GM21723 (cell line): ENCODE measurements around the gene OASL.
A peak's percentile ranks its signal among the peaks of the same experiment; 100 is the strongest.
"Not testable (repeated sequence)": the region's sequence is repeated elsewhere in the genome, so short reads cannot be mapped to it uniquely, and the experiment has no call there.

Experiments used
- ATAC-seq: cut with Tn5 transposase; IDR thresholded peaks from one replicate; pipeline ENCODE4 v1.9.1; 2021; ENCODE audit warnings: mild to moderate bottlenecking, moderate library complexity; ENCODE audit not compliant: unreplicated experiment

Gene OASL

DNA sequence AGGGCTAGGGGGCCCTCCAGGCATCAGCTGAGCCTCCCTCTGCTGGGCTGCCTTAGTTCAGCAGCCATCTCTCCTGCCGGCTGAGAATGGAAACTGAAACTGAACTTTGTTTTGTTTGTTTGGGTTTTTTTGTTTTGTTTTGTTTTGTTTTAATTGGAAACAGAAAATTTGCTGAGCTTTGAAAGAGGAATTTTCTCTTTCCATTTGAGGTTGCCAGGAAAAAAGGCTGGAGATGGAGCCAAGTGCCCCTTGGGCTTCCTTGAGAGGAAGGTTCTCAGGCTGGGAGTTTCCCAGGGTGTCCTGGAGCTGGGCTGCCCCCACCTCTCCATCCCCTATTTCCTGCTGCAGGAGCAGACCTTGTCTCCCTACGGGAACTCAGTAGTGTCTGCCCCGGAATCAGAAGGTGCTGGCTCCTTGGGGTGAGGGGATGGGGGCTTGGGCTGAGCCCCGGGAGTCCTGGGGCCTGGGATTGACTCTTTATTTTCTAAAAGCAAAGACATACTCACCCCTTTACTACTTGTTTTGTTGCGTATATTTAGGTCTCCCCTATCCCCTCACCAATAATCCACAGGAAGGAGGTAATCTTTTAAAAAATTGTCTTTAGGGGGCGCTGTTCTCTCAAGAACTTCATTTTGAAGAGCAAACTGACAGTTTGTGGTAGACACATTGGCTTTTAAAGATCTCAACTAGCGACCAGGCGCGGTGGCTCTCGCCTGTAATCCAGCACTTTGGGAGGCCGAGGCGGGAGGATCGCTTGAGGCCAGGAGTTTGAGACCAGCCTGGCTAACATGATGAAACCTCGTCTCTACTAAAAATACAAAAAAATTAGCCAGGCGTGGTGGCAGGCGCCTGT is 21.3 kb upstream of the OASL start:
- peak; percentile 84 for ATAC-seq

DNA sequence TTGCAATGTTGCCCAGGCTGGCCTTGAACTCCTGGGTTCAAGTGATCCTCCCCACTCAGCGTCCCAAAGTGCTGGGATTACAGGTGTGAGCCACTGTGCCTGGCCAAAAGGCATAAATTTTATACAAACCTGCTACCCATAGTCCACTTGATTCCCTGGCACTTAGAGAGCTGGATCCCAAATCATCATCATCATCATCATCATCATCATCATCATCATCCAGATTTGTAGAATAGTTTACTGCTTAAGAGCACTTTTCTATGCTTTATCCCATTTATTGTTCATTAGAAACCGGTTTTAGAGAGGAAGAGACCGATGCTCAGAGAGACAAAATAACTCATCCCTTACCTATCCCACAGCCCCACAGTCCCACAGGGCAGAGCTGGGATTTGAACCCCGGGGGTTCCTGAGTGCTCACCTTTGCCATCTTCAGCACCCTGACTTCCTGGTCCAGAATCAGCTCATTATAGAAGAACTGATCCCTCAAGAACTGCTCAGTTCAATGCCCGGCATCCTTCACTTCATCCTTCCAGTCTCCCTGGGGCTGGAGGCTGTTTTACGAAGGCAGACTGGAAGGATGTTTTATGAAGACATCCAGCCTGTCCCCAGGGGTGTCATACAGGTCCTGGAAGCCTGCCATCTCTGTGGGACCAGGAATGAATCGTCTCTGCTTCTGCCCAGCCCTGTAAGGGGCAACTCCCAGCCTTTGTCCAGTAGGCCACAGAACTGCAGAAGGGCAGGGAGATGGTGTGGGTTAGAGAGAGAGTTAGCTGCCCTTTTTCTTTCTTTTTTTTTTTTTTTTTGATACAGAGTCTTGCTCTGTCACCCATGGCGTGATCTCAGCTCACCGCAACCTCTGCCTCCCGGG is 20.2 kb upstream of the OASL start:
- ATAC-seq: peak; percentile 22

DNA sequence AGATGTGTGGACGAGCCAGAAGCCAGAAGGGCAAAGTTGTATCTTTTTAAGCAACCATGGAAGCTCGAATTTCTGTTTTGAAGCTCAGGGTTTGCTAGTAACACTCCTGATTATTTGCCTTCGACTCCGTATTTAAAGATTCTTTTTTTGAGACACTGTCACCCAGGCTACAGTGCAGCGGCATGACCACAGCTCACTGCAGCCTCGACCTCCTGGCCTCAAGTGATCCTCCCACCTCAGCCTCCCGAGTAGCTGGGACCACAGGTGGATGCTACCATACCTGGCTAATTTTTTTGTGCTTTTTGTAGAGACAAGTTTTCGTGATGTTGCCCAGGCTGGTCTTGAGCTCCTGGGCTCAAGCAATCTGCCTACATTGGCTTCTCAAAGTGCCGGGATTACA is 18.7 kb upstream of the OASL start:
- no peak for ATAC-seq

DNA sequence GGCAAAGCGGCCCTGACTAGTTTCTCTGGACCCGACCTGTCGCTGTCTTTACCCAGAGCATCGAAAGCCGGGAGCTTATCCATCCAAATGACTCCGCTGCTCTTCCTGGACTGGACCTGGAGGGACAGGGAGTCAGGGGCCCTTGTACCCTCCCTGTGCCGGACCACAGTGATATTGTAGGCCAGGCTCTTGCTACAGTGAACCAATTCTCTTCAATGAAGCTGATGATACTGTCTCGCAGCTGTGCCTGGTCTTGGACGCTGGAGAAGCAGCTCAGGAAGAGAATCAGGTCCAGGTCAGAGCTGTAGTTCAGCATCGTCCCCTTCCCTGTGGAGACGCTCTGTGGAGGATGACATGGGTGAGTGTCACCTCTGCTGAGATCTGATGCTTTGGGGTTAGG is 14.7 kb upstream of the OASL start:
- no peak for ATAC-seq

DNA sequence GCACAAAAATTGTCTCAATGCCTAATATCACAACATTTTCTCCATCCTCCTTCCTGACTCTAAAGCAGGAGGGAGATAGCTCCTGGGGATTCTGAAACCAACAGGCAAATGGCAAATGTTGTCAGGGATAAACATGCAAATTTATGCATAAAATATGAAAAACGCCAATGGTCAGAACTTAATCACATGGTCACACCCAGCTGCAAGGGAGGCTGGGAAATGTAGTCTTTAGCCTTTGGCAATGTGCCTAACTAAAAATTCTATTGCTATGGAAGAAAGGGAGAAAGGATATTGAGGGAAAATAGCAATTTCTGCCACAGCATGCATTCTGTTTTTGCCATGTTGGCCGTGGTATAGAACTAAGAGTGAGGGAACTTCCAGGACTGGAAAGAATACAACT is 11.7 kb upstream of the OASL start:
- no peak for ATAC-seq

DNA sequence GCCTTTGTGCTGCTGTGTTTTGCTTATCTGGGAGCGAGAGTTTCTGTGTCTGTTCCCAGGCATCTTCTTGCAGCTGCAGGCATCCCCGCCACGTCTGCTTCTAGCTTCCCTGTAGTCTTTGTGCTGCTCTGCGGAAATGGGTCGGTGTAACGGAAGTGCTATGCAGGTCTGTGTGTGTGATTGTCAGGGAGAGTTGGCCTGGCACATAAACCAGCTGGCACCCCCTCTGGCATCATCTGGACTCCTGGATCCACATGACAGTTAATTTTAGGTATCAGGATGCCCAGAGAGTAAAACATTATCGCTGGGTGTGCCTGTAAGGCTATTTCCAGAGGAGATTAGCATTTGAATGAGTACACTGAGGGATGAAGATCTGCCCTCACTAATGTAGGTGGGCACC is 9.4 kb upstream of the OASL start:
- no peak for ATAC-seq

DNA sequence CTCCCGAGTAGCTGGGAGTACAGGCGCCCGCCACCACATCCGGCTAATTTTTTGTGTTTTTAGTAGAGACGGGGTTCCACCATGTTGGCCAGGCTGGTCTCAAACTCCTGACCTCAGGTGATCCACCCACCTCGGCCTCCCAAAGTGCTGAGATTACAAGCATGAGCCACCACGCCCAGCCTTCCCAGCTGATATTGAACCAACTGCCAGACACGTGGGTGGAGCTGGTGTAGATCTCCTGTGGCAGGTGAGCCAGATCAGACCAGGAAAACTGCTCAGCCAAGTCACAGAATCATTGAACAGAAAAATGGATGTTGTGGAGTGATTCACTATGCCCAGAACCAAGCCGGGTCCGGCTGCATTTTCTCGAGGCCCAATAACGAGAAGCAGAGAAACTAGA is 8.4 kb upstream of the OASL start:
- ATAC-seq: not testable (repeated sequence)

DNA sequence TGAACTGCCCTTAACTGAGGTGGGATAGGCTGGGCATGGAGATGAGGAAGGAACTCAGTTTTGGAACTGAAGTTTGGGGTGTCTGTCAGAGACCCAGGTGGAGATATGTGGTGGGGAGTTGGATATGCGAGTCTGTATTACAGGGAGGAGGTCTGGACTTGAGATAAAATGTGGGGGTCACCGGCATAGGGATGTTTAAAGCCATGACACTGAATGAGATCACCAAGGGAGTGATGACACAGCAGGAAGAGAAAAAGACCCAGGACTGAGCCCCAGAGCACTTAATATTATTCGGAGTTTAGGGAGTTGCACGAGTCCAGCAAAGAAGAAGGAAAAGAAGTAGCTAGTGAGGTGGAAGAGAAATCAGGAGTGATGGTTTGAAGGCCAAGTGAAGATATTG is 4.0 kb upstream of the OASL start:
- ATAC-seq: no peak

DNA sequence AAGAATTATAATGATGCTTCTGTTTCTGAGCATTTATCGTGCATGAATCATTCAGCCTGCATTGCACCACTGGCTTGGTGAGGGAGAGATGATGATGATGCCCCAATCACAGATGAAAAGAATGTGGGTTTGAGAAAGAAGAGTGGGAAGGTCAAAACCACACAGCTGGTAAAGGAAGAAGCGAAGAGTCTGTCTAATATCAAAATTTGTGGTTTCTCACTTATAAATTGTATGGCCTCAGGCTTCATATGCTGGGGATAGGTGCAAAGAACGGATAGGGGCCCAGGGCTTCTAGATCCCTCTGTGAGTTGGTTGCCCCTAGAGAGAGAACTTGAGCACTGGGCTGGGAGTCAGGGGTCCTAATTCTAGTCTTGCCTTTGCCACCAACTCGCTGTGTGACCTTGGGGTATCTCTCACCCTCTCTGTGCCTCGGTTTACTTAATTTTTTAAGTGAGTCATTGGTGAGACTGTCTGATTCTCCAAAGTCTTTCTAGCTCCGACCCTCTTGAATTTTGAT is 2.2 kb downstream of the OASL start:
- no peak for ATAC-seq

DNA sequence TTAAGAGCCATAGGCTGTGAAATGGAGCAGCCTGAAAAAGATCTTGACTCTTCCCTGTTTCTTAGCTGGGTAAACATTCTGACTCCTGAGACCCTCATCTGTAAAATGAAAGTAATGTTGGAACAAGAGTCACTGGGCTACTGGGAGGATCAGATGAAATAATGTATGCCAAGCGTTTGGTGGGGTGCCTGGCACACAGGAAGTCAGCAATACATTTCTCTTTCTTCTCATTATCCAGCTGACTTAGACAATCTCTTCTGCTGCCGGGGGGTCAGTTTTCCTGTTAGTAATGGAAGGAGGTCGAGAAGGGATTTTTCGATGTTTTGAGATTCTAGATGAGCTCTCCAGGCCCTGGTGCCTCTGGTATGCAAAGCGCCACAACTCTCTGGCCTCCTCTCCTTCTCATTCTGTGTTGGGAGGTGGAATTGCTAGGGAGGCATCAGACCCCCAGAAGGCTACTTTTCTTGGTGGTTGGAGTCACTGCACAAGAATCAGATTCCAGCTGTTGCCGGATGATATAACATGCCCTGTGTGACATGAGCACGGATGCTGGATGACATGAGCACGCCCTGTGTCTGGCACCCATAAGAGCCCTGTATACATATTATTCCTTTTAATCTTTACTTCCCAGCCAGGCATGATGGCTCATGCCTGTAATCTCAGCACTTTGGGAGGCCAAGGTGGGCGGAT is 4.3 kb downstream of the OASL start:
- no peak for ATAC-seq

DNA sequence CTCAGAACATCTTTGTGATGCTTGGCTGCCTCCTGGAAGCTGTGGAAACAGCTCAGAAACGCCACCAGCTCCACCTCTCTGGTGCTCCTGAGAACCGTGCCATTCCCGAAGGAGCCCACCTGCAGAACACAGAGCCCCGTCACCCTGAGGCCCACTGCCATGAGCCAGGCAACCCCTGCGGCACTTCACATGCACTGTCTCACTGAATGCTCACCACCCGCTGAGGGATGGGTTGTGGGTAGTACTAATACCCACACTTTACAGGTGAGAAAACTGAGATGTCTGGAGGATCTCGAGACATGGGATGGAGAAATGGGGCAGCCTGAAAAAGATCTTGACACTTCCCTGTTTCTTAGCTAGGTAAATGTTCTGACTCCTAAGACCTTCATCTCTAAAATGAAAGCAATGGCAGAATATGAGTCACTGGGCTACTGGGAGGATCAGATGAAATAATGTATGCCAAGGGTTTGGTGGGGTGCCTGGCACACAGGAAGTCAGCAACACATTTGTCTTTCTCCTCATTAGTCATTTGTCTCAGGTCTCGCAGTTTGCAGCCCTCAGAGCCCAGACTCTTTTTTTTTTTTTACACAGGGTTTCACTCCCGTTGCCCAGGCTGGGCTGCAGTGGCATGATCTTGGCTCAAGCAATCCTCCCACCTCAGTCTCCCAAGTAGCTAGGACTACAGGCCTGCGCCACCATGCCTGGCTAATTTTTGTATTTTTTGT is 5.3 kb downstream of the OASL start:
- no peak for ATAC-seq

DNA sequence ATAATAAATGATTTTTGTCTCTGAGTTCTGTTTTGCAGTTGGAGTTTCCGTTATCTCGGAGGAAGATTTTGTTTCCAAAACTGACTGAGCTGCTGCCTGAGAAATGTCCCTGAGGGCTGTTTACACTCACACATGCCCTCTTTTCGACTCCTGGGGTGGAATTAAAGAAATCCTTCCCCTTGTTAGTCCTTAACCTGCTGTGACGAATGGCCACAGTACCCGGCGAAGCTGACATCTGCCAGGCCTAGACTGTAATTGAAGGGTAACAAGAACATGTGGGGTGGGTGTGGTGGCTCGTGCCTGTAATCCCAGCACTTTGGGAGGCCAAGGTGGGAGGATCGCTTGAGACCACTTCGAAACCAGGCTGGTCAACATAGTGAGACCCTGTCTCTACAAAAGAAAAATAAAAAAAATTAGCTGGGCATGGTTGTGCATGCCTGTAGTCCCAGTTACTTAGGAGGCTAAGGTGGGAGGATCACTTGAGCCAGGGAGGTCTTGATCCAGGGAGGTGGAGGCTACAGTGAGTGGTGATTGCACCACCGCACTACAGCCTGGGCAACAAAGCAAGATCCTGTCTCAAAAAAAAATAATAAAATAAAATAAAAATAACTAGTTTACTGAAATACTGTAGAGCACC is 8.4 kb downstream of the OASL start:
- ATAC-seq: no peak

DNA sequence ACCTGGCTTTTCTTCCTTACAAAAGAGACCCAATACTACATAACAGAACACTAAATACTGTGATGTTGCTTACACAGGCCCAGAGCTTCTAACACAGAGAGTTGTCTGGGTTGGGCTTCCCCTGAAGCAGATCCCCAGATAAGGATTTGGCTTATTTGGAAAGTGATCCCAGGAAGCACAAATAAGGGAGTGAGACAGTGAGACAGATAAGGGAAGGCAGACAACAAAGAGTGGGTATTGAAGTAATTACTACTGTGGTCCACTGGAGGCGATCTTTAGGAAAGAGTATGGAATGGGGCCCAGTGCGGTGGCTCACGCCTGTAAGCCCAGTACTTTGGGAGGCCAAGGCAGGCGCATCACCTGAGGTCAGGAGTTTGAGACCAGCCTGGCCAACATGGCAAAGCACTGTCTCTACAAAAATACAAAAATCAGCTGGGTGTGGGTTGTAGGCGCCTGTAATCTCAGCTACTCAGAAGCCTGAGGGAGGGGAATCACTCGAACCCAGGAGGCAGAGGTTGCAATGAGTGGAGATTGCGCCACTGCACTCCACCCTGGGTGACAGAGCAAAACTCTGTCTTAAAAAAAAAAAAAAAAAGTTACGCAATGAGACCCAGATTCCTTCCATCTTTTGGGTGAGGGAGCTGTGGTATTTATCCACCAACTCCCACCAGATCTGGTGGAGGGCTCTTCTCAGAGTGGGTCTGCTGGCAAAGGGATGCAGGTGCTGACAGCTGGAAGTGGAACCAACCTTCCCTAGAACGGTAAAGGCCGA is 12.6 kb downstream of the OASL start:
- ATAC-seq: no peak

DNA sequence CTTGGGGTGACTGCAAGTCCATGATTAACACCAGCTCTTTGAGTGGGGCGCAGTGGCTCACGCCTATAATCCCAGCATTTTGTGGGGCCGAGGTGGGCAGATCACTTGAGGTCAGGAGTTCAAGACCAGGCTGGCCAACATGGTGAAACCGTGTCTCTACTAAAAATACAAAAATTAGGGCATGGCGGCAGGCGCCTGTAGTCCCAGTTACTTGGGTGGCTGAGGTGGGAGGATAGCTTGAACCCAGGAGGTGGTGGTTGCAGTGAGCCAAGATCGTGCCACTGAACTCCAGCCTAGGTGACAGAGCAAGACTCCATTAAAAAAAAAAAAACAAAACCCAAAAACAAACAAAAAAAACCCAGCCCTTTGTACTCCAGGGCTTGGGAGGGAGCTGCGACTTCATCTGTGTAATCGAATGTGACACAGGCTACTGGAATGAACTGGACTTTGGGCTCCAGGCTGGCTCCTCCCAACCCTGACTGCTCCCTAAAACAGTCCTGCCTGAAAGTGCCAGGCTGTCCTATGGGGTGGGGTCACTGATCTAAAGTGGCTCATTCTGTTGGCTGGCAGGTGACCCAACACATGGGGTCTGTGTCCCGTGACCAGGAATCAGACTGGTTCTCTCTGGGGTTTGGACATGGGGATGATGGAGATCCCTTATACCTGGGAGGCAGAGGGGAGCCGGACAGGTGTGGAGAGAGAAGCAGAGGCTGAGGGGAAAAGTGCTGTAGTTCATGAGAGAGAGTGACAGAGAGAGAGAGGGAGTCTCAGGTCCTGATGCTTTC is 13.4 kb downstream of the OASL start:
- no peak for ATAC-seq

DNA sequence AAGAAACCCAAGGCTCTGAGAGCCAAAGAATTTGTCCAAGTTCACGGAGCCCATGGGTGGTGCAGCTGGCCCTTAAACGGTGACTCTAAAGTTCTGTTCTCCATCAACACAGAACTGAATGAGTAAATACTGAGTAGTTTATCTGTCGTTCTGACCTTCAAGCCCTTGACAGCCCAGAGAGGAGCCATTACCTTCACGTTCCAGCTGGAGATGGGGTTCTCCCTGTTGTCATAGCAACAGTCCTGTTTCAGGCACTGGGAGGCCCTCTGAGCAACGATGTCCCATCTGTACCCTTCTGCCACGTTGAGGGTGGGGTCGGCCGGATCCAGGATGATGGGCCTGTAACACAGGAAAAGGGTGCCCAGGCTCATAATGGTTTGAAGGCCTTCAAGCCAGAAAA is 15.2 kb downstream of the OASL start:
- ATAC-seq: no peak

DNA sequence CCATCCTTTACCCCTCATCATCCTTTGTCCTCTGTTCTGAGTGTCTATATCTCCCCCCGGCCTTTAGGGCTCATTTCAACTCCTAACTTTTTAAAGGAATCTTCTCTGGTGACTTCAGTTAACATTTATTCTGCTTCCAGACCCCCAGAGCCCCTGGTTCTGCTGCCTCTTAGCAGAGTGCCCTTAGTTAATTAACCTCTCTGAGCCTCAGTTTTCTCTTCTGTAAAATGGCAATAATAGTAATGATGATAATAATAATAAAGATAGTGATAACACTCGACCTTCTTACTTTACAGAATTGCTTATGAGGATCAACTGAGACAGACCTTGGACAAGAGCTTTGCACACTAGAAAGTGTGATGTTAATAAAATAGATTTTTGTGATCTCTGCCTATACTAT is 16.3 kb downstream of the OASL start:
- ATAC-seq: no peak

DNA sequence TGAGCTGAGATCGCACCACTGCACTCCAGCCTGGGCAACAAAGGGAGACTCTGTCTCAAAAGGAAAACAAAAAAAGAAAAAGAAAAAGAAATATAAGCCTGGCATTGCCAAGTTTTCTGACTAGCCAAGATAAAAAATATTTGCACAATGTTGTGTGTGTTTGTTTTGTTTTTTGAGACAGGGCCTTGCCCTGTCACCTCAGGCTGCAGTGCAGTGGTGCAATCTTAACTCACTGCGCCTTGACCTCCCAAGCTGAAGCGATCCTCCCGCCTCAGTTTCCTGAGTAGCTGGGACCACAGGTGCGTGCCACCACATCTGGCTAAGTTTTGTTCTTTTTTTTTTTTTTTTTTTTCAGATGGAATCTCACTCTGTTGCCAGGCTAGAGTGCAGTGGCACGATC is 17.3 kb downstream of the OASL start:
- ATAC-seq: no peak

DNA sequence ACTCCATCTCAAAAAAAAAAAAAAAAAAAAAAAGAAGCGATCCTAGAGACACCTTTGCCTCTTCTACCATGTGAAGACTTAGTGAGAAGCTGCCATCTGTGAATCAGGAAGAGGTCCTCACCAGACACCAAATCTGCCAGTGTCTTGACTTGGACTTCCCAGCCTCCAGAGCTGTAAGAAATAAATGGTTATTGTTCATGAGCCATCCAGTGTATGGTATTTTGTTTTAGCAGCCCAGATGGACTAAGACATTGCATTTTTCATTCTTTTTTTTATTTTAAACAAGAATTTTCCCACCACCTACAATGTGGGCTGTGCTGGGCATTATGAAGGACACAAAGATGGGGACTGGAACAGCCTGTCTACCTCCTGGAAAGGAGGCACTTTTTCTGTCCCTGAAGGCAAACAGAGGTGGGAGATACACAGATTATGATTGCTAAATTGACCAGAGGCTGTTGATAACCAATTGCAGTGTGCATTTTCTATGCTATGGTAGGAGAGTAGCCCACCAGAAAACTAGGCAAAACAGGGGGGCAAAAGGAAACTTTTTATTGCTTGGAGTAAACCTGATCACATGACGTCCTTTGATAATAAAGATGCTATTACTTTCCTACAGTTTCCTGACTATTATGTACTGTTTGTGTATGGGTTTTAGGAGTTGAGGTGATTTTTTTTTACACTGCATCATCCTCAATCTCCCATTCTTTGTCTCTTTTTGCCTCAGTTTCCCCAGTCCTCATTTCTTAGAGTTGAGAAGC is 20.0 kb downstream of the OASL start:
- ATAC-seq: no peak
